HEK293 (cell line): ENCODE results near the gene GDPD5.

ENCODE experiments used
- CTCF ChIA-PET: fragments of 350-600 bp; formaldehyde crosslinking; extraction: SDS; loops from one replicate; lab custom pipeline; 2021; ENCODE audit warnings: antibody characterized with exemption; lab: Yijun Ruan, JAX
- POLR2A ChIA-PET: fragments of 300-600 bp; formaldehyde crosslinking; extraction: SDS; loops from one replicate; lab custom pipeline; 2020; ENCODE audit warnings: antibody characterized with exemption, inconsistent platforms; lab: Yijun Ruan, JAX
- H3K27ac ChIP-seq: fragments of 200-500 bp; sonication (Bioruptor generic); 2 replicates; pipeline ENCODE4 v1.5.1; 2014; ENCODE audit warnings: low read depth, low read length, control low read depth, inconsistent platforms; ENCODE audit errors: extremely low read depth
- H3K36me3 ChIP-seq, 2 experiments: fragments of 200-500 bp in 1 of 2; sonication (Bioruptor generic) in 1 of 2; 1 replicate in 1 of 2; 2 replicates in 1 of 2; pipeline ENCODE4 v1.5.1; 2014 to 2017; ENCODE audit warnings: inconsistent platforms in 2 of 2, low read length in 2 of 2; ENCODE audit not compliant: control insufficient read depth in 2 of 2, insufficient read depth in 1 of 2
- H3K4me1 ChIP-seq: fragments of 200-500 bp; sonication (Bioruptor generic); 2 replicates; pipeline ENCODE4 v1.5.1; 2014; ENCODE audit warnings: mild to moderate bottlenecking, low read length, inconsistent platforms; ENCODE audit not compliant: control insufficient read depth, insufficient read depth
- H3K4me3 ChIP-seq: 2 replicates; pipeline ENCODE4 v1.5.1; 2011; ENCODE audit warnings: low read depth, mild to moderate bottlenecking, control low read depth, low read length, moderate library complexity
- H3K9me3 ChIP-seq: fragments of 200-500 bp; sonication (Bioruptor generic); 2 replicates; pipeline ENCODE4 v1.5.1; 2014; ENCODE audit warnings: low read depth, low read length, inconsistent platforms; ENCODE audit not compliant: control insufficient read depth, insufficient read depth
- FEZF1 ChIP-seq: fragments of 450-650 bp; formaldehyde crosslinking; IDR thresholded peaks from 2 replicates; pipeline ENCODE4 v1.5.1; 2016; ENCODE audit warnings: missing biosample characterization, missing genetic modification characterization
- KLF1 ChIP-seq: fragments of 450-650 bp; formaldehyde crosslinking; IDR thresholded peaks from 2 replicates; pipeline ENCODE4 v1.5.1; 2016; ENCODE audit warnings: missing biosample characterization, missing genetic modification characterization
- MYNN ChIP-seq: fragments of 450-650 bp; formaldehyde crosslinking; IDR thresholded peaks from 2 replicates; pipeline ENCODE4 v1.5.1; 2016; ENCODE audit warnings: missing biosample characterization, missing genetic modification characterization, borderline replicate concordance
- SCRT2 ChIP-seq: fragments of 450-650 bp; formaldehyde crosslinking; IDR thresholded peaks from 2 replicates; pipeline ENCODE4 v1.5.1; 2016; ENCODE audit warnings: missing biosample characterization, missing genetic modification characterization
- TCF7L2 ChIP-seq: IDR thresholded peaks from 2 replicates; pipeline ENCODE4 v1.6.1; 2011; ENCODE audit warnings: low read depth, mild to moderate bottlenecking, inconsistent platforms, low read length, moderate library complexity, borderline replicate concordance
- TRIM28 ChIP-seq: IDR thresholded peaks from 2 replicates; pipeline ENCODE4 v1.6.1; 2011; ENCODE audit warnings: low read length, control low read depth, borderline replicate concordance
- WT1 ChIP-seq: fragments of 450-650 bp; formaldehyde crosslinking; IDR thresholded peaks from 2 replicates; pipeline ENCODE4 v1.5.1; 2016; ENCODE audit warnings: missing biosample characterization, missing genetic modification characterization
- ZBTB8A ChIP-seq: fragments of 450-650 bp; formaldehyde crosslinking; IDR thresholded peaks from 2 replicates; pipeline ENCODE4 v1.5.1; 2016; ENCODE audit warnings: missing biosample characterization, missing genetic modification characterization
- ZFP41 ChIP-seq: fragments of 450-650 bp; formaldehyde crosslinking; IDR thresholded peaks from 2 replicates; pipeline ENCODE4 v1.5.1; 2016; ENCODE audit warnings: missing biosample characterization, missing genetic modification characterization, borderline replicate concordance
- ZNF354C ChIP-seq: fragments of 450-650 bp; formaldehyde crosslinking; IDR thresholded peaks from 2 replicates; pipeline ENCODE4 v1.5.1; 2016; ENCODE audit warnings: missing biosample characterization, missing genetic modification characterization, low read depth, borderline replicate concordance
- ZNF398 ChIP-seq: fragments of 450-650 bp; formaldehyde crosslinking; IDR thresholded peaks from 2 replicates; pipeline ENCODE4 v1.5.1; 2017; ENCODE audit warnings: missing biosample characterization, missing genetic modification characterization
- ZNF518A ChIP-seq: fragments of 450-650 bp; formaldehyde crosslinking; conservative IDR thresholded peaks from 2 replicates; pipeline ENCODE4 v1.5.1; 2016; ENCODE audit warnings: low read depth, missing biosample characterization, missing genetic modification characterization
- ZNF639 ChIP-seq: fragments of 450-650 bp; formaldehyde crosslinking; IDR thresholded peaks from 2 replicates; pipeline ENCODE4 v1.5.1; 2016; ENCODE audit warnings: missing biosample characterization, missing genetic modification characterization
- ZNF791 ChIP-seq: fragments of 450-650 bp; formaldehyde crosslinking; IDR thresholded peaks from 2 replicates; pipeline ENCODE4 v1.5.1; 2016; ENCODE audit warnings: missing biosample characterization, missing genetic modification characterization
- ZNF843 ChIP-seq: fragments of 450-650 bp; formaldehyde crosslinking; IDR thresholded peaks from 2 replicates; pipeline ENCODE4 v1.5.1; 2016; ENCODE audit warnings: missing biosample characterization, missing genetic modification characterization

The GDPD5 gene

GRCh38 chr11:75422248-75423231 lies 103.2 kb downstream of the GDPD5 start:
- TF ChIP-seq FEZF1 (tag by site-specific recombination) = no peak
- TF ChIP-seq, all 188 proteins: peak for 0
- CTCF ChIA-PET = interaction anchor here (0.7 to 1.6 kb wide), 2 partner anchors 15 to 459 kb away, joined by 3 to 5 read pairs; no protein-coding TSS in a partner anchor
- Histone ChIP-seq H3K4me1 (no peaks in the 10 kb centered on the region), H3K4me3 (no peak overlapping the region), H3K36me3 (peaks cover 0 to 21% of the 10 kb centered on the region in 2 experiments; a peak in 2 of 3 replicates), H3K27ac (no peak overlapping the region), H3K9me3 (no peaks in the 10 kb centered on the region)
- POLR2A ChIA-PET = interaction anchor here (0.6 kb wide), 1 partner anchor 129 kb away, joined by 4 read pairs; no protein-coding TSS in a partner anchor

- POLR2A ChIA-PET = no interaction called here
- H3K4me3 ChIP-seq = no peak overlapping the region
- H3K36me3 ChIP-seq = peaks cover 4 to 23% of the 10 kb centered on the region in 2 experiments; a peak in 2 of 3 replicates
- no peaks in the 10 kb centered on the region for H3K9me3 ChIP-seq
- H3K4me1 ChIP-seq = no peaks in the 10 kb centered on the region
- no peak overlapping the region for H3K27ac ChIP-seq
- TF ChIP-seq MYNN (tag by site-specific recombination) (0 out of 2 replicates have a peak, but pooled peaks have one; percentile 31), ZFP41 (tag by site-specific recombination) (no peak), ZNF639 (tag by site-specific recombination) (no peak), ZNF791 (tag by site-specific recombination) (no peak), KLF1 (tag by site-specific recombination) (peak; percentile 62), TRIM28 (no peak), ZNF518A (tag by site-specific recombination) (no peak), WT1 (0 out of 2 replicates have a peak, but pooled peaks have one; percentile 10), ZNF354C (no peak), ZNF843 (tag by site-specific recombination) (no peak), TCF7L2 (no peak)
- TF ChIP-seq, all 188 proteins: peak for 3
- CTCF ChIA-PET = no interaction called here
Observed at GRCh38 chr11:75421902-75422247, 103.9 kb downstream of the GDPD5 start.

- Histone ChIP-seq H3K36me3 (peaks cover 4 to 28% of the 10 kb centered on the region in 2 experiments; a peak in 2 of 3 replicates), H3K4me3 (no peak overlapping the region), H3K9me3 (no peaks in the 10 kb centered on the region), H3K27ac (no peak overlapping the region), H3K4me1 (no peaks in the 10 kb centered on the region)
- CTCF ChIA-PET = no interaction called here
- TF ChIP-seq ZNF398 (tag by site-specific recombination) (no peak), SCRT2 (tag by site-specific recombination) (0 out of 2 replicates have a peak, but pooled peaks have one; percentile 10), ZBTB8A (tag by site-specific recombination) (no peak)
- POLR2A ChIA-PET = no interaction called here
Observed at GRCh38 chr11:75421035-75421602, 104.6 kb downstream of the GDPD5 start.
